Measurements from ENCODE around the gene ADAM33.

The ADAM33 gene

DNA sequence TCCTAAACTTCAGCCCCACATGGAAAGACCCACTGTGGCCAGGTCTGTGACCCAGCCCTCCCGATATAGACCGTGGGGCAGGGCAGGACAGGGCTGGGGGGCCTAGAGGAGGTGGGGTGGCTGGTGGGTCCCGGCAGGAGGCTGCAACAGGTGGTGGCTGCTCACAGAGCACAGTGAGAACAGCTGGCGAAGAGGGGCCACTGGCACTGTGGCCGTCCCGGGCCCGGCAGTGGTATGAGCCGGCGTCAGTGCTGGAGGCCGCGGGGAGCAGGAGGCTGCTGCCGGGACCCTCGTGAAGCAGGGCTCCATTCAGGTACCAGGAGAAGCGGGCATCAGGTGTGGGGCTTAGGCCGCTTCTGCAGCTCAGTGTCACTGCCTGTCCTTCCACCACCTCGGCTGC is 17.2 kb upstream of the ADAM33 start:
- H3K27ac ChIP-seq (ENCODE audit: low read length): no peak overlapping the region
- H3F3A ChIP-seq (ENCODE audit: insufficient read depth, low read length): no peaks in the 10 kb centered on the region
- peaks cover 27% of the 10 kb centered on the region for H3K27me3 ChIP-seq (replicated peaks; ENCODE audit: insufficient read depth, low read length)
- no peaks in the 10 kb centered on the region for H4K20me1 ChIP-seq (ENCODE audit: insufficient read depth, low read length)
- H3K79me2 ChIP-seq (ENCODE audit: low read length): no peaks in the 10 kb centered on the region
- H3K9ac ChIP-seq (ENCODE audit: low read length): no peak overlapping the region
- H3K9me3 ChIP-seq (replicated peaks; ENCODE audit: insufficient read depth, low read length): no peaks in the 10 kb centered on the region
- TF ChIP-seq EZH2 (optimal IDR thresholded peaks at IDR 0.05; ENCODE audit: low read depth, low read length): no peak
- no peak for TF ChIP-seq EZH2phosphoT487 (IDR thresholded peaks at IDR 0.05; ENCODE audit: low read length)
- no peak for TF ChIP-seq CTCF (IDR thresholded peaks at IDR 0.05; ENCODE audit: low read length)
- DNase-seq: no peak
- no peaks in the 10 kb centered on the region for H3K9me2 ChIP-seq (replicated peaks; ENCODE audit: insufficient read depth, low read length)
- no peak overlapping the region for H2AFZ ChIP-seq (ENCODE audit: low read length)
- no peaks in the 10 kb centered on the region for H3K36me3 ChIP-seq (replicated peaks; ENCODE audit: insufficient read depth, low read length)
- H3K4me2 ChIP-seq (ENCODE audit: low read depth, low read length): no peak overlapping the region
- H3K4me3 ChIP-seq (ENCODE audit: low read length): no peak overlapping the region
- no peaks in the 10 kb centered on the region for H3K4me1 ChIP-seq (ENCODE audit: low read length)

- Histone ChIP-seq H3K4me3 (ENCODE audit: low read length) (no peak overlapping the region), H3K4me2 (ENCODE audit: low read depth, low read length) (no peak overlapping the region), H3K9ac (ENCODE audit: low read length) (no peak overlapping the region), H3K36me3 (replicated peaks; ENCODE audit: insufficient read depth, low read length) (no peaks in the 10 kb centered on the region), H3F3A (ENCODE audit: insufficient read depth, low read length) (no peaks in the 10 kb centered on the region), H3K4me1 (ENCODE audit: low read length) (no peaks in the 10 kb centered on the region), H3K9me3 (replicated peaks; ENCODE audit: insufficient read depth, low read length) (no peaks in the 10 kb centered on the region), H3K79me2 (ENCODE audit: low read length) (no peaks in the 10 kb centered on the region), H3K9me2 (replicated peaks; ENCODE audit: insufficient read depth, low read length) (no peaks in the 10 kb centered on the region), H3K27ac (ENCODE audit: low read length) (no peak overlapping the region), H3K27me3 (replicated peaks; ENCODE audit: insufficient read depth, low read length) (peaks cover 27% of the 10 kb centered on the region), H2AFZ (ENCODE audit: low read length) (no peak overlapping the region), H4K20me1 (ENCODE audit: insufficient read depth, low read length) (no peaks in the 10 kb centered on the region)
- DNase-seq: no peak
- no peak for TF ChIP-seq EZH2 (optimal IDR thresholded peaks at IDR 0.05; ENCODE audit: low read depth, low read length)
- TF ChIP-seq CTCF (IDR thresholded peaks at IDR 0.05; ENCODE audit: low read length): no peak
- no peak for TF ChIP-seq EZH2phosphoT487 (IDR thresholded peaks at IDR 0.05; ENCODE audit: low read length)
Measured at GRCh38 chr20:3698591-3699001, 16.8 kb upstream of the ADAM33 start.

GRCh38 chr20:3697588-3698305 is 15.9 kb upstream of the ADAM33 start:
- Histone ChIP-seq H3K9me2 (replicated peaks; ENCODE audit: insufficient read depth, low read length) (no peaks in the 10 kb centered on the region), H3K79me2 (ENCODE audit: low read length) (no peaks in the 10 kb centered on the region), H3K27me3 (replicated peaks; ENCODE audit: insufficient read depth, low read length) (peaks cover 27% of the 10 kb centered on the region), H2AFZ (ENCODE audit: low read length) (no peak overlapping the region), H3K4me2 (ENCODE audit: low read depth, low read length) (no peak overlapping the region), H3K36me3 (replicated peaks; ENCODE audit: insufficient read depth, low read length) (no peaks in the 10 kb centered on the region), H3K4me3 (ENCODE audit: low read length) (no peak overlapping the region), H3K4me1 (ENCODE audit: low read length) (no peaks in the 10 kb centered on the region), H3F3A (ENCODE audit: insufficient read depth, low read length) (no peaks in the 10 kb centered on the region), H4K20me1 (ENCODE audit: insufficient read depth, low read length) (no peaks in the 10 kb centered on the region), H3K9ac (ENCODE audit: low read length) (no peak overlapping the region), H3K27ac (ENCODE audit: low read length) (no peak overlapping the region), H3K9me3 (replicated peaks; ENCODE audit: insufficient read depth, low read length) (no peaks in the 10 kb centered on the region)
- DNase-seq: no peak
- TF ChIP-seq EZH2 (optimal IDR thresholded peaks at IDR 0.05; ENCODE audit: low read depth, low read length): no peak
- no peak for TF ChIP-seq EZH2phosphoT487 (IDR thresholded peaks at IDR 0.05; ENCODE audit: low read length)
- no peak for TF ChIP-seq CTCF (IDR thresholded peaks at IDR 0.05; ENCODE audit: low read length)
